CD8-positive, alpha-beta memory T cell (primary cell): Measurements from ENCODE around the gene SAMD4B. TPM values are rescaled to one million over a fixed set of nuclear protein-coding genes. Genes with fewer than 3 reads are reported as not detected.

Source experiments
- CTCF ChIA-PET: fragments of 350-600 bp; sonication (Branson Sonifier 250); formaldehyde crosslinking; loops from one replicate; lab custom pipeline; 2021; ENCODE audit warnings: antibody characterized with exemption; lab: Charles Lee
- POLR2A ChIA-PET: fragments of 350-600 bp; sonication (Branson Sonifier 250); formaldehyde crosslinking; loops from one replicate; lab custom pipeline; 2021; ENCODE audit warnings: antibody characterized with exemption; lab: Charles Lee
- DNase-seq, 5 donors: peaks; one replicate each; pipeline versions ENCODE4 v3.0.0 to v3.0.0-alpha.2; 2020 to 2022; ENCODE audit warnings: mixed read lengths in 1 of 5
- H3K27ac ChIP-seq: one replicate; pipeline ENCODE4 v1.7.0; 2013; ENCODE audit warnings: low read depth, mild to moderate bottlenecking, low read length, moderate library complexity
- H3K27me3 ChIP-seq: 2 replicates; pipeline ENCODE4 v1.7.0; 2013; ENCODE audit warnings: low read length, mild to moderate bottlenecking; ENCODE audit not compliant: insufficient read depth, poor library complexity, severe bottlenecking
- H3K36me3 ChIP-seq: 2 replicates; pipeline ENCODE4 v1.7.0; 2013; ENCODE audit warnings: mild to moderate bottlenecking, low read length, moderate library complexity; ENCODE audit not compliant: insufficient read depth
- H3K4me1 ChIP-seq: 2 replicates; pipeline ENCODE4 v1.7.0; 2013; ENCODE audit warnings: mild to moderate bottlenecking, low read length, moderate library complexity; ENCODE audit not compliant: insufficient read depth
- H3K4me3 ChIP-seq: 2 replicates; pipeline ENCODE4 v1.7.0; 2013; ENCODE audit warnings: mild to moderate bottlenecking, low read length
- H3K9me3 ChIP-seq: 2 replicates; pipeline ENCODE4 v1.7.0; 2013; ENCODE audit warnings: mild to moderate bottlenecking, low read length
- H3K27ac Mint-ChIP-seq, 8 donors: one replicate each; pipeline ENCODE4 v1.8.0; 2020 to 2021; ENCODE audit warnings: mixed read lengths in 8 of 8, mild to moderate bottlenecking in 6 of 8, inconsistent platforms in 3 of 8, moderate library complexity in 3 of 8
- H3K27me3 Mint-ChIP-seq, 2 donors: one replicate each; pipeline ENCODE4 v1.8.0; 2020 to 2021; ENCODE audit warnings: mixed read lengths in 2 of 2, mild to moderate bottlenecking in 1 of 2, moderate library complexity in 1 of 2
- H3K36me3 Mint-ChIP-seq, 3 donors: one replicate each; pipeline ENCODE4 v1.8.0; 2020 to 2021; ENCODE audit warnings: mixed read lengths in 3 of 3, inconsistent platforms in 1 of 3, mild to moderate bottlenecking in 1 of 3
- H3K4me1 Mint-ChIP-seq, 3 donors: one replicate each; pipeline ENCODE4 v1.8.0; 2020 to 2021; ENCODE audit warnings: mixed read lengths in 3 of 3, inconsistent platforms in 1 of 3, mild to moderate bottlenecking in 1 of 3
- H3K4me3 Mint-ChIP-seq, 7 donors: one replicate each; pipeline ENCODE4 v1.8.0; 2020 to 2021; ENCODE audit warnings: mixed read lengths in 7 of 7, mild to moderate bottlenecking in 6 of 7, moderate library complexity in 4 of 7, inconsistent platforms in 2 of 7
- H3K9me3 Mint-ChIP-seq, 5 donors: one replicate each; pipeline ENCODE4 v1.8.0; 2020 to 2022; ENCODE audit warnings: mixed read lengths in 5 of 5, mild to moderate bottlenecking in 3 of 5, moderate library complexity in 2 of 5, inconsistent platforms in 1 of 5
- polyA plus RNA-seq: library from polyadenylated mRNA; unstranded; fragments of 300-500 nt; fragmentation: Illumina TruSeq; gene quantifications from one replicate; pipeline ENCODE4 v1.2.3, GENCODE V29; 2021
- total RNA-seq, 2 experiments: library from RNA; stranded (reverse); gene quantifications; one replicate each; pipeline ENCODE4 v1.2.3, GENCODE V29; 2021

Gene SAMD4B
- total and polyA plus RNA-seq, 3 experiments from 2014 or later: 18.7 to 55.6 (median 54.3) TPM

GRCh38 chr19:39315933-39316332 is 26.3 kb upstream of the SAMD4B start:
- no peaks in the 10 kb centered on the region for H3K9me3 Mint-ChIP-seq
- H3K27me3 Mint-ChIP-seq: no peaks in the 10 kb centered on the region
- ChIA-PET CTCF (interaction anchor here (1.0 kb wide), 1 partner anchor 12 kb away, joined by 3 read pairs; no protein-coding TSS in a partner anchor), POLR2A (no interaction called here)
- peaks cover 23 to 33% (median 24%) of the 10 kb centered on the region in 3 donors for H3K4me1 Mint-ChIP-seq
- H3K36me3 Mint-ChIP-seq: peaks cover 11 to 52% (median 13%) of the 10 kb centered on the region in 3 donors
- no peaks in the 10 kb centered on the region for H3K27me3 ChIP-seq
- H3K27ac Mint-ChIP-seq: peak overlapping the region in 3 of 8 donors; percentile 46 to 82 (median 55)
- H3K27ac ChIP-seq: no peak overlapping the region
- H3K4me3 Mint-ChIP-seq: no peak overlapping the region
- peaks cover 14% of the 10 kb centered on the region for H3K4me1 ChIP-seq
- H3K4me3 ChIP-seq: no peak overlapping the region
- H3K9me3 ChIP-seq: no peaks in the 10 kb centered on the region
- no peak for DNase-seq
- H3K36me3 ChIP-seq: no peaks in the 10 kb centered on the region

GRCh38 chr19:39316627-39317321 is 25.4 kb upstream of the SAMD4B start:
- POLR2A ChIA-PET: no interaction called here
- no peak overlapping the region for H3K27ac ChIP-seq
- peak overlapping the region in 5 of 8 donors; percentile 20 to 68 (median 46) for H3K27ac Mint-ChIP-seq

GRCh38 chr19:39317476-39317875 is 24.7 kb upstream of the SAMD4B start:
- Mint-ChIP-seq H3K36me3 (peaks cover 6 to 38% (median 11%) of the 10 kb centered on the region in 3 donors), H3K27ac (peak overlapping the region in 2 of 8 donors; percentile 20 to 68), H3K4me3 (peak overlapping the region in 1 of 7 donors; percentile 69), H3K4me1 (peaks cover 29 to 37% (median 30%) of the 10 kb centered on the region in 3 donors), H3K9me3 (no peaks in the 10 kb centered on the region), H3K27me3 (no peaks in the 10 kb centered on the region)
- Histone ChIP-seq H3K4me1 (peaks cover 14% of the 10 kb centered on the region), H3K27ac (no peak overlapping the region), H3K36me3 (no peaks in the 10 kb centered on the region), H3K9me3 (no peaks in the 10 kb centered on the region), H3K4me3 (no peak overlapping the region), H3K27me3 (no peaks in the 10 kb centered on the region)
- DNase-seq: no peak
- CTCF ChIA-PET: no interaction called here
- POLR2A ChIA-PET: no interaction called here

More at GRCh38 chr19:39316627-39317321, 25.4 kb upstream of the SAMD4B start:
- Mint-ChIP-seq H3K4me3 (peak overlapping the region in 1 of 7 donors; percentile 79), H3K36me3 (peaks cover 6 to 44% (median 11%) of the 10 kb centered on the region in 3 donors), H3K27me3 (no peaks in the 10 kb centered on the region), H3K9me3 (no peaks in the 10 kb centered on the region), H3K4me1 (peaks cover 27 to 34% (median 29%) of the 10 kb centered on the region in 3 donors)
- CTCF ChIA-PET: interaction anchor here (1.0 kb wide), 1 partner anchor 11 kb away, joined by 3 read pairs; no protein-coding TSS in a partner anchor
- H3K27me3 ChIP-seq: no peaks in the 10 kb centered on the region
- no peaks in the 10 kb centered on the region for H3K9me3 ChIP-seq
- H3K4me1 ChIP-seq: peaks cover 14% of the 10 kb centered on the region
- H3K36me3 ChIP-seq: no peaks in the 10 kb centered on the region
- DNase-seq: no peak
- H3K4me3 ChIP-seq: no peak overlapping the region

GRCh38 chr19:39318071-39318470 is 24.1 kb upstream of the SAMD4B start:
- peak overlapping the region in 1 of 7 donors; percentile 69 for H3K4me3 Mint-ChIP-seq
- DNase-seq: peak in 1 of 5 donors; percentile 30
- peaks cover 3 to 34% (median 9%) of the 10 kb centered on the region in 3 donors for H3K36me3 Mint-ChIP-seq
- Histone ChIP-seq H3K36me3 (no peaks in the 10 kb centered on the region), H3K4me1 (peaks cover 14% of the 10 kb centered on the region), H3K4me3 (no peak overlapping the region), H3K9me3 (no peaks in the 10 kb centered on the region), H3K27me3 (no peaks in the 10 kb centered on the region), H3K27ac (no peak overlapping the region)
- CTCF ChIA-PET: no interaction called here
- H3K27ac Mint-ChIP-seq: peak overlapping the region in 4 of 8 donors; percentile 68 to 91 (median 75)
- no peaks in the 10 kb centered on the region for H3K9me3 Mint-ChIP-seq
- POLR2A ChIA-PET: interaction anchor here (0.6 kb wide), 1 partner anchor 210 kb away, joined by 4 read pairs; no protein-coding TSS in a partner anchor
- no peaks in the 10 kb centered on the region for H3K27me3 Mint-ChIP-seq
- H3K4me1 Mint-ChIP-seq: peaks cover 30 to 39% (median 33%) of the 10 kb centered on the region in 3 donors

- H3K4me3 Mint-ChIP-seq: peak overlapping the region; percentile 32 to 87 (median 83)
- Histone ChIP-seq H3K36me3 (no peaks in the 10 kb centered on the region), H3K4me3 (no peak overlapping the region), H3K4me1 (peaks cover 14% of the 10 kb centered on the region), H3K27ac (no peak overlapping the region), H3K9me3 (no peaks in the 10 kb centered on the region), H3K27me3 (no peaks in the 10 kb centered on the region)
- no peak for DNase-seq
- peaks cover 3 to 29% (median 9%) of the 10 kb centered on the region in 3 donors for H3K36me3 Mint-ChIP-seq
- no peaks in the 10 kb centered on the region for H3K9me3 Mint-ChIP-seq
- H3K4me1 Mint-ChIP-seq: peaks cover 33 to 40% (median 35%) of the 10 kb centered on the region in 3 donors
- ChIA-PET CTCF (no interaction called here), POLR2A (interaction anchor here (0.6 kb wide), 1 partner anchor 209 kb away, joined by 4 read pairs; no protein-coding TSS in a partner anchor)
- H3K27ac Mint-ChIP-seq: peak overlapping the region; percentile 16 to 91 (median 64)
- H3K27me3 Mint-ChIP-seq: no peaks in the 10 kb centered on the region
These were observed 23.5 kb upstream of the SAMD4B start for GRCh38 chr19:39318690-39319089.

GRCh38 chr19:39319098-39319891 is 22.9 kb upstream of the SAMD4B start:
- Histone ChIP-seq H3K36me3 (no peaks in the 10 kb centered on the region), H3K4me3 (no peak overlapping the region), H3K27me3 (no peaks in the 10 kb centered on the region), H3K4me1 (peaks cover 14% of the 10 kb centered on the region), H3K9me3 (no peaks in the 10 kb centered on the region), H3K27ac (no peak overlapping the region)
- Mint-ChIP-seq H3K27me3 (no peaks in the 10 kb centered on the region), H3K4me1 (peaks cover 33 to 40% (median 35%) of the 10 kb centered on the region in 3 donors), H3K4me3 (peak overlapping the region; percentile 72 to 87 (median 83)), H3K9me3 (no peaks in the 10 kb centered on the region), H3K27ac (peak overlapping the region; percentile 16 to 91 (median 80)), H3K36me3 (peaks cover 3 to 25% (median 9%) of the 10 kb centered on the region in 3 donors)
- POLR2A ChIA-PET: no interaction called here
- CTCF ChIA-PET: no interaction called here
- no peak for DNase-seq

GRCh38 chr19:39319892-39320248 is 22.4 kb upstream of the SAMD4B start:
- no peak for DNase-seq
- H3K27me3 Mint-ChIP-seq: no peaks in the 10 kb centered on the region
- H3K4me1 Mint-ChIP-seq: peaks cover 33 to 40% (median 35%) of the 10 kb centered on the region in 3 donors
- Histone ChIP-seq H3K4me3 (peak overlapping the region; percentile 66), H3K27me3 (no peaks in the 10 kb centered on the region), H3K27ac (peak overlapping the region; percentile 51), H3K9me3 (no peaks in the 10 kb centered on the region), H3K4me1 (peaks cover 14% of the 10 kb centered on the region), H3K36me3 (no peaks in the 10 kb centered on the region)
- POLR2A ChIA-PET: no interaction called here
- CTCF ChIA-PET: interaction anchor here (1.1 kb wide), 1 partner anchor 15 kb away, joined by 3 read pairs; no protein-coding TSS in a partner anchor
- H3K27ac Mint-ChIP-seq: peak overlapping the region in 4 of 8 donors; percentile 49 to 72 (median 65)
- H3K9me3 Mint-ChIP-seq: no peaks in the 10 kb centered on the region
- peaks cover 3 to 20% (median 9%) of the 10 kb centered on the region in 3 donors for H3K36me3 Mint-ChIP-seq
- H3K4me3 Mint-ChIP-seq: peak overlapping the region; percentile 72 to 87 (median 83)
